Measurements from ENCODE around the gene ITGA2.

The ITGA2 gene

DNA sequence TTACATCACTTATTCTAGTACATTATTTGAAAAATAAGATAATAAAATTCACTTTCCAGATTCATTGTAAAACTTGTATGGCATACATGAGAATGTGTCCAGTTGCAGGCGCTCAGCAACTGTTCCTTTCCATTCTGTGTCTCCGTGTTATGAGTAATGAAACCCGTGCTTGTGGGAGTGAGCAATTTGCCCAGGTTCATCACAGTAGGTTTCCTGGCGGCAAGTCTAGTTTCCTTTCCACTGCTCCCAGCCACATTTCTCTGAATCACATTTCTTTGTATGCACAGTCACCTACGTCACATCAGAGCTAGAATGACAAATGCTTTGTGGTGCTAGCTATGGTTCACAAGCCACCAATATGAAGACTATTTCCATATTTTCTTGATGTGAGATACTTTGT lies 80.5 kb downstream of the ITGA2 start:
- no peak for DNase-seq
- Histone ChIP-seq H3K27me3 (replicated peaks; ENCODE audit: control insufficient read depth, insufficient read depth, low read length, poor library complexity, severe bottlenecking) (no peaks in the 10 kb centered on the region), H3K4me1 (ENCODE audit: control insufficient read depth, insufficient read depth, low read length, poor library complexity, severe bottlenecking) (no peaks in the 10 kb centered on the region), H3K36me3 (ENCODE audit: control insufficient read depth, insufficient read depth, low read length) (no peaks in the 10 kb centered on the region), H3K4me3 (ENCODE audit: insufficient read depth, low read depth, low read length, poor library complexity, severe bottlenecking) (no peak overlapping the region), H3K27ac (ENCODE audit: insufficient read depth, low read length, poor library complexity, severe bottlenecking) (no peak overlapping the region), H3K9me3 (ENCODE audit: control insufficient read depth, low read length) (no peaks in the 10 kb centered on the region)

DNA sequence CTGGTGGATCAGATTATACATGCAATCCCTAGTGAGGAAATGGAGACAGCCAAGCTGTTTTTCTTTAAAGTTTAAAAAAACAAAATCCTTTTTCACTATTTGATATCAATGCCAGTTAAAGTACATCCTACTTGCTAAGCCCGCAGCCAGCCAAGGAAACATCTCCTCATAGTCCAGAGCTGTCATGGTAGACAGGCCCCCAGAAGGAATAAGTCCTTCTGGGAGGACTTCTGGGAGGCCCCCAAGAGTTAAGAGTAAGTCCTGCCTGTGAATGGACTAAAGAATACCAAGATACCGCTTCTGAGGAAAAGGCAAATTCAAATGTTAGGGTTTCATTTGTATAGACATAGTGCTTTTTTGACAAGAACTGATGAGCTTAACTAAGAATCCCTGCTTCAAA lies 82.1 kb downstream of the ITGA2 start:
- H3K9me3 ChIP-seq (ENCODE audit: control insufficient read depth, low read length): no peaks in the 10 kb centered on the region
- H3K36me3 ChIP-seq (ENCODE audit: control insufficient read depth, insufficient read depth, low read length): no peaks in the 10 kb centered on the region
- no peak overlapping the region for H3K4me3 ChIP-seq (ENCODE audit: insufficient read depth, low read depth, low read length, poor library complexity, severe bottlenecking)
- DNase-seq: no peak
- no peaks in the 10 kb centered on the region for H3K4me1 ChIP-seq (ENCODE audit: control insufficient read depth, insufficient read depth, low read length, poor library complexity, severe bottlenecking)
- H3K27me3 ChIP-seq (replicated peaks; ENCODE audit: control insufficient read depth, insufficient read depth, low read length, poor library complexity, severe bottlenecking): no peaks in the 10 kb centered on the region
- no peak overlapping the region for H3K27ac ChIP-seq (ENCODE audit: insufficient read depth, low read length, poor library complexity, severe bottlenecking)

DNA sequence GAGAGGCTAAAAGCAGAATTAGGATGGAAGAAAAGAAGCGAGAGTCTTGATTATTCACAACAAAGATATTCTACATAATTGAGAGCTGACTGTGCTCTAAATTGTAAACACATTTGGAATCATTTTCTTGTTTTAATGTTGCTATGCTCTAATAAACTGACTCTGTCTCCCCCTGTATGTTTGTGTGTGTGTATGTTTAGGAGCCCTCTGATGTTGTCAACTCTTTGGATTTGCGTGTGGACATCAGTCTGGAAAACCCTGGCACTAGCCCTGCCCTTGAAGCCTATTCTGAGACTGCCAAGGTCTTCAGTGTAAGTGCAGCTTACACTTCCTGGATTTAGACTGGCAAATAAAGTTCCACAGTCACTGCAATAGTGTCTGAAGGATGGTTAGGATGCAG lies 82.6 kb downstream of the ITGA2 start:
- no peak overlapping the region for H3K4me3 ChIP-seq (ENCODE audit: insufficient read depth, low read depth, low read length, poor library complexity, severe bottlenecking)
- no peaks in the 10 kb centered on the region for H3K9me3 ChIP-seq (ENCODE audit: control insufficient read depth, low read length)
- no peak for DNase-seq
- H3K27me3 ChIP-seq (replicated peaks; ENCODE audit: control insufficient read depth, insufficient read depth, low read length, poor library complexity, severe bottlenecking): no peaks in the 10 kb centered on the region
- no peaks in the 10 kb centered on the region for H3K4me1 ChIP-seq (ENCODE audit: control insufficient read depth, insufficient read depth, low read length, poor library complexity, severe bottlenecking)
- H3K27ac ChIP-seq (ENCODE audit: insufficient read depth, low read length, poor library complexity, severe bottlenecking): no peak overlapping the region
- H3K36me3 ChIP-seq (ENCODE audit: control insufficient read depth, insufficient read depth, low read length): no peaks in the 10 kb centered on the region

- no peak overlapping the region for H3K4me3 ChIP-seq (ENCODE audit: insufficient read depth, low read depth, low read length, poor library complexity, severe bottlenecking)
- no peaks in the 10 kb centered on the region for H3K9me3 ChIP-seq (ENCODE audit: control insufficient read depth, low read length)
- H3K4me1 ChIP-seq (ENCODE audit: control insufficient read depth, insufficient read depth, low read length, poor library complexity, severe bottlenecking): no peaks in the 10 kb centered on the region
- H3K36me3 ChIP-seq (ENCODE audit: control insufficient read depth, insufficient read depth, low read length): no peaks in the 10 kb centered on the region
- H3K27ac ChIP-seq (ENCODE audit: insufficient read depth, low read length, poor library complexity, severe bottlenecking): no peak overlapping the region
- no peak for DNase-seq
- H3K27me3 ChIP-seq (replicated peaks; ENCODE audit: control insufficient read depth, insufficient read depth, low read length, poor library complexity, severe bottlenecking): no peaks in the 10 kb centered on the region
These were observed 84.2 kb downstream of the ITGA2 start for GRCh38 chr5:53073348-53073747.

DNA sequence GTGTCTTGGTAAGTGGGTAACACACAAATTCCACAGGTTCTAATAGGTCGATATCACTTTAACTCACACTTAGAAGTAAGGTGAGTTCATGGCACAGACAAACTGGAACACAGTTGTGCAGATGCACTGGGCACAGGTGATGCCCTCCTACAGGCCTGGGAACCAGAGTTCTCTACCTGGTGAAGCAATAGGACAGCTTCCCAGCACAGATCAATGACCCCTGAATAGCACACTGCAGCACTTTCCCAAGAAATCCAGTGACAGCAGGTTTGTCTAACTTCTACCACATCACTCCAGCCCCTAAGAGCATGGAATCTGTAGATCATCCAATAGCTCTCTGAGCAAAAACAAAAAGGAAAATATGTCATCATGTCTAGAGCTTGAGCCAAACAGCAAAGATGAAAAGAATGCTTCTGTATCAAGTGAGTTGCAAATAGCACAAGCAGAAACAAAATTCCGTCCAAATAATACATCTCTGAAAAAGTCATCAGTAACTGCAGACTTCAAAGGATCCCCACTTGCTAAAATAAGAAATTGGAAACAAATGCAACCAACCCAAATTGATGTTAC lies 86.9 kb downstream of the ITGA2 start:
- DNase-seq: no peak
- Histone ChIP-seq H3K36me3 (ENCODE audit: control insufficient read depth, insufficient read depth, low read length) (no peaks in the 10 kb centered on the region), H3K4me3 (ENCODE audit: insufficient read depth, low read depth, low read length, poor library complexity, severe bottlenecking) (no peak overlapping the region), H3K9me3 (ENCODE audit: control insufficient read depth, low read length) (no peaks in the 10 kb centered on the region), H3K4me1 (ENCODE audit: control insufficient read depth, insufficient read depth, low read length, poor library complexity, severe bottlenecking) (no peaks in the 10 kb centered on the region), H3K27ac (ENCODE audit: insufficient read depth, low read length, poor library complexity, severe bottlenecking) (no peak overlapping the region), H3K27me3 (replicated peaks; ENCODE audit: control insufficient read depth, insufficient read depth, low read length, poor library complexity, severe bottlenecking) (no peaks in the 10 kb centered on the region)

DNA sequence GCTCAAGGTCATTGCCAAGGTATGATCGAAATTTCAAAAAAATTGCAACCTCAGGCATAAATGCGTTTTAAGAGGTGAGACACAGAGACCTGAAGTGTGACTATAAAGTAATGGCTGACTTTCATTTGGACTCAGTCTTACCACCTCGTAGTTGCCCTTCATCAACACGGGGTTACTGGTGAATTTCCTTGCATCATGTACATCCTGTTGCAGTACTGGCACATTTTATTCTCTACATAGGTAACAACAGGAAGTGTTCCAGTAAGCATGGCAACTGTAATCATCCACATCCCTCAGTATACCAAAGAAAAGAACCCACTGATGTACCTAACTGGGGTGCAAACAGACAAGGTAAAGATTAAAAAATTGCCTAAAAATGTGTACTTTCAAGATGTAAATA lies 91.1 kb downstream of the ITGA2 start:
- Histone ChIP-seq H3K9me3 (ENCODE audit: control insufficient read depth, low read length) (no peaks in the 10 kb centered on the region), H3K36me3 (ENCODE audit: control insufficient read depth, insufficient read depth, low read length) (no peaks in the 10 kb centered on the region), H3K4me1 (ENCODE audit: control insufficient read depth, insufficient read depth, low read length, poor library complexity, severe bottlenecking) (peaks cover 6% of the 10 kb centered on the region), H3K4me3 (ENCODE audit: insufficient read depth, low read depth, low read length, poor library complexity, severe bottlenecking) (no peak overlapping the region), H3K27me3 (replicated peaks; ENCODE audit: control insufficient read depth, insufficient read depth, low read length, poor library complexity, severe bottlenecking) (no peaks in the 10 kb centered on the region), H3K27ac (ENCODE audit: insufficient read depth, low read length, poor library complexity, severe bottlenecking) (no peak overlapping the region)
- DNase-seq: no peak

- peaks cover 6% of the 10 kb centered on the region for H3K4me1 ChIP-seq (ENCODE audit: control insufficient read depth, insufficient read depth, low read length, poor library complexity, severe bottlenecking)
- no peaks in the 10 kb centered on the region for H3K36me3 ChIP-seq (ENCODE audit: control insufficient read depth, insufficient read depth, low read length)
These were observed 94.8 kb downstream of the ITGA2 start for GRCh38 chr5:53083927-53084326.

DNA sequence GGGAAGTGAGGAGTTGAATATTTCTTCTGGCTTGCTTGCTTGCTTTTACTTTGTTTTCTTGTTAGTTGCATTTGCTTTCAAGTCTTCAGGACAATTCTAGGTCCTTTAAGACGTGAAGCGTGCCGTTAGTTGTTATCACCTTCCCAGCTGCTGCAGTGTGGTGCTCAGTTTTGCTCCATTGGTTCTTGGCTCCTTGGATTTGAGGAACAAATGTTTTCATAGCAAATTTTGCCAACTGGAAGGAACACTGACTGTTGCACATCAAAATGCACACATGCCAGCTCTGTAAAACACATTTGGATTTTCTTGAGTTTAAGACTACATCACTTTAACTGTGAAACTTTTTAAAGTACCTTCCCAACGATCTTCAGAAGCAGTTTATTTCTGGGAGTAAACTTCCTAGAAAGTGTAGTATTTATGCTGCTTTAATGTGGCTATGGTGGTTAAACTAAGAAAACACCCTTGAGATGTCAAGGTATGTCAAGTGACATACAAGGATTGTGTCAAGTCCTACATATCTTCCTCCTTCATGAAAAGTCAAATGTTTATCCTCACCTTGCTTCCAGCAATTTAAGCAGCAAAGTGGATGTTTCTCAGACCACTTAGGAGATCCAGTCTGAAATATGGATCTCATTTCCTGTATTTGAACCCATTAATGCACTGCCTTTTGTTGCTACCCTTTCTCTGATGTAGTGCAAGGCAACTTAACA lies 95.5 kb downstream of the ITGA2 start:
- no peaks in the 10 kb centered on the region for H3K9me3 ChIP-seq (ENCODE audit: control insufficient read depth, low read length)
- H3K27ac ChIP-seq (ENCODE audit: insufficient read depth, low read length, poor library complexity, severe bottlenecking): no peak overlapping the region
- H3K27me3 ChIP-seq (replicated peaks; ENCODE audit: control insufficient read depth, insufficient read depth, low read length, poor library complexity, severe bottlenecking): no peaks in the 10 kb centered on the region
- peaks cover 6% of the 10 kb centered on the region for H3K4me1 ChIP-seq (ENCODE audit: control insufficient read depth, insufficient read depth, low read length, poor library complexity, severe bottlenecking)
- H3K36me3 ChIP-seq (ENCODE audit: control insufficient read depth, insufficient read depth, low read length): no peaks in the 10 kb centered on the region
- DNase-seq: no peak
- H3K4me3 ChIP-seq (ENCODE audit: insufficient read depth, low read depth, low read length, poor library complexity, severe bottlenecking): no peak overlapping the region

More at GRCh38 chr5:53083927-53084326, 94.8 kb downstream of the ITGA2 start:
- no peak for DNase-seq
- no peak overlapping the region for H3K27ac ChIP-seq (ENCODE audit: insufficient read depth, low read length, poor library complexity, severe bottlenecking)
- no peaks in the 10 kb centered on the region for H3K27me3 ChIP-seq (replicated peaks; ENCODE audit: control insufficient read depth, insufficient read depth, low read length, poor library complexity, severe bottlenecking)
- H3K4me3 ChIP-seq (ENCODE audit: insufficient read depth, low read depth, low read length, poor library complexity, severe bottlenecking): no peak overlapping the region
- H3K9me3 ChIP-seq (ENCODE audit: control insufficient read depth, low read length): no peaks in the 10 kb centered on the region

DNA sequence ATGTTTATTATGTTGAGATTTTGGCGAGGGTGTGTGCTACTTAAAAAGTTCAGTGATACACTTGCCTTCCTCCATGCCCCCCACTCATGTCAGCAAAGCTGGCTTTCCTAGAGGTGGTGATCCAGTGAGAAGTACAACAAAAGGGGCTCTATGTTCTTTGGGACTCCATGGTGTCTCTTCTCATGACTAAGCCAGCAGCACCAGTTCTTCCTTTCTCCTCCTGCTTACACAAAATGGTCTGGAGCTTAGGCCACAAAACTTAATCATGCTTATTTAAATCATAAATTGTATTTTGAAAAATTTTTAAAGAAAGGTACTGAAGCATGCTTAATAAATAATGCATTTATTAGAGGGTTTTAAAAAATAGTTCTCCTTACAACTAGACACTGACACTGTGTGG lies 98.0 kb downstream of the ITGA2 start:
- H3K27ac ChIP-seq (ENCODE audit: insufficient read depth, low read length, poor library complexity, severe bottlenecking): no peak overlapping the region
- H3K27me3 ChIP-seq (replicated peaks; ENCODE audit: control insufficient read depth, insufficient read depth, low read length, poor library complexity, severe bottlenecking): no peaks in the 10 kb centered on the region
- no peaks in the 10 kb centered on the region for H3K9me3 ChIP-seq (ENCODE audit: control insufficient read depth, low read length)
- H3K4me1 ChIP-seq (ENCODE audit: control insufficient read depth, insufficient read depth, low read length, poor library complexity, severe bottlenecking): peaks cover 6% of the 10 kb centered on the region
- no peak for DNase-seq
- no peak overlapping the region for H3K4me3 ChIP-seq (ENCODE audit: insufficient read depth, low read depth, low read length, poor library complexity, severe bottlenecking)
- H3K36me3 ChIP-seq (ENCODE audit: control insufficient read depth, insufficient read depth, low read length): no peaks in the 10 kb centered on the region

GRCh38 chr5:53087621-53088121 lies 98.5 kb downstream of the ITGA2 start:
- Histone ChIP-seq H3K9me3 (ENCODE audit: control insufficient read depth, low read length) (no peaks in the 10 kb centered on the region), H3K4me3 (ENCODE audit: insufficient read depth, low read depth, low read length, poor library complexity, severe bottlenecking) (no peak overlapping the region), H3K27me3 (replicated peaks; ENCODE audit: control insufficient read depth, insufficient read depth, low read length, poor library complexity, severe bottlenecking) (no peaks in the 10 kb centered on the region), H3K27ac (ENCODE audit: insufficient read depth, low read length, poor library complexity, severe bottlenecking) (no peak overlapping the region), H3K36me3 (ENCODE audit: control insufficient read depth, insufficient read depth, low read length) (no peaks in the 10 kb centered on the region), H3K4me1 (ENCODE audit: control insufficient read depth, insufficient read depth, low read length, poor library complexity, severe bottlenecking) (peaks cover 6% of the 10 kb centered on the region)
- DNase-seq: no peak
